Measurements from ENCODE around the gene SLC26A1. TPM values are rescaled to one million over a fixed set of nuclear protein-coding genes. Genes with fewer than 3 reads are reported as not detected.

The SLC26A1 gene
- total RNA-seq, 2 experiments from 2014 or later, result 0.45 TPM; not detected in 1

- peaks cover 33% of the 10 kb centered on the region for H3K27me3 Mint-ChIP-seq (ENCODE audit: low read depth)
- H3K9me3 Mint-ChIP-seq (ENCODE audit: insufficient read depth), result no peaks in the 10 kb centered on the region
- DNase-seq, result peak; percentile 46
- no peak overlapping the region for H3K27ac Mint-ChIP-seq
- H3K36me3 Mint-ChIP-seq (ENCODE audit: low read depth), result no peaks in the 10 kb centered on the region
- ChIA-PET POLR2A (no interaction called here), CTCF (no interaction called here)
- ATAC-seq, result peak; percentile 2
- peak overlapping the region; percentile 62 for H3K4me3 Mint-ChIP-seq
- H3K4me1 Mint-ChIP-seq (ENCODE audit: low read depth), result peaks cover 19% of the 10 kb centered on the region
These were observed 15.8 kb upstream of the SLC26A1 start for GRCh38 chr4:1008840-1009541.

- H3K36me3 Mint-ChIP-seq (ENCODE audit: low read depth), result no peaks in the 10 kb centered on the region
- no peak overlapping the region for H3K4me3 Mint-ChIP-seq
- CTCF ChIA-PET, result no interaction called here
- ATAC-seq (no peak), DNase-seq (no peak)
- peaks cover 14% of the 10 kb centered on the region for H3K4me1 Mint-ChIP-seq (ENCODE audit: low read depth)
- peaks cover 42% of the 10 kb centered on the region for H3K27me3 Mint-ChIP-seq (ENCODE audit: low read depth)
- no peaks in the 10 kb centered on the region for H3K9me3 Mint-ChIP-seq (ENCODE audit: insufficient read depth)
- no peak overlapping the region for H3K27ac Mint-ChIP-seq
- POLR2A ChIA-PET, result no interaction called here
These were observed 13.7 kb upstream of the SLC26A1 start for GRCh38 chr4:1006856-1007255.

GRCh38 chr4:1004557-1005485 is 11.6 kb upstream of the SLC26A1 start:
- Mint-ChIP-seq H3K9me3 (ENCODE audit: insufficient read depth) (no peaks in the 10 kb centered on the region), H3K4me3 (no peak overlapping the region), H3K4me1 (ENCODE audit: low read depth) (peaks cover 9% of the 10 kb centered on the region), H3K27ac (no peak overlapping the region), H3K27me3 (ENCODE audit: low read depth) (peaks cover 51% of the 10 kb centered on the region), H3K36me3 (ENCODE audit: low read depth) (no peaks in the 10 kb centered on the region)
- no peak for DNase-seq
- ChIA-PET CTCF (interaction anchor here (0.6 to 1.2 kb wide), 2 partner anchors 18 to 205 kb away, joined by 3 read pairs; partner anchors contain the start of gene IDUA), POLR2A (no interaction called here)
- ATAC-seq, result no peak

- CTCF ChIA-PET, result no interaction called here
These were observed 10.8 kb upstream of the SLC26A1 start for GRCh38 chr4:1004071-1004418.

GRCh38 chr4:1003271-1004070 is 10.3 kb upstream of the SLC26A1 start:
- Mint-ChIP-seq H3K9me3 (ENCODE audit: insufficient read depth) (no peaks in the 10 kb centered on the region), H3K36me3 (ENCODE audit: low read depth) (no peaks in the 10 kb centered on the region), H3K4me1 (ENCODE audit: low read depth) (peaks cover under 1% of the 10 kb centered on the region), H3K27me3 (ENCODE audit: low read depth) (peaks cover 51% of the 10 kb centered on the region), H3K27ac (no peak overlapping the region), H3K4me3 (no peak overlapping the region)
- ChIA-PET CTCF (no interaction called here), POLR2A (no interaction called here)
- DNase-seq (no peak), ATAC-seq (no peak)

More at GRCh38 chr4:1004071-1004418, 10.8 kb upstream of the SLC26A1 start:
- Mint-ChIP-seq H3K4me1 (ENCODE audit: low read depth) (peaks cover 6% of the 10 kb centered on the region), H3K4me3 (no peak overlapping the region), H3K36me3 (ENCODE audit: low read depth) (no peaks in the 10 kb centered on the region), H3K27me3 (ENCODE audit: low read depth) (peaks cover 53% of the 10 kb centered on the region), H3K27ac (no peak overlapping the region), H3K9me3 (ENCODE audit: insufficient read depth) (no peaks in the 10 kb centered on the region)
- ATAC-seq (no peak), DNase-seq (no peak)
- POLR2A ChIA-PET, result no interaction called here

GRCh38 chr4:1002631-1003251 is 9.5 kb upstream of the SLC26A1 start:
- ATAC-seq (no peak), DNase-seq (no peak)
- Mint-ChIP-seq H3K9me3 (ENCODE audit: insufficient read depth) (no peaks in the 10 kb centered on the region), H3K27me3 (ENCODE audit: low read depth) (peaks cover 50% of the 10 kb centered on the region), H3K4me3 (no peak overlapping the region), H3K36me3 (ENCODE audit: low read depth) (no peaks in the 10 kb centered on the region), H3K27ac (no peak overlapping the region), H3K4me1 (ENCODE audit: low read depth) (no peaks in the 10 kb centered on the region)
- CTCF ChIA-PET, result interaction anchor here (0.8 kb wide), 1 partner anchor 15 kb away, joined by 3 read pairs; no protein-coding TSS in a partner anchor
- POLR2A ChIA-PET, result no interaction called here

GRCh38 chr4:1002131-1002630 is 9.0 kb upstream of the SLC26A1 start:
- Mint-ChIP-seq H3K4me3 (no peak overlapping the region), H3K4me1 (ENCODE audit: low read depth) (no peaks in the 10 kb centered on the region), H3K36me3 (ENCODE audit: low read depth) (no peaks in the 10 kb centered on the region), H3K9me3 (ENCODE audit: insufficient read depth) (no peaks in the 10 kb centered on the region), H3K27me3 (ENCODE audit: low read depth) (peaks cover 46% of the 10 kb centered on the region), H3K27ac (no peak overlapping the region)
- DNase-seq (no peak), ATAC-seq (peak; percentile 28)
- POLR2A ChIA-PET, result no interaction called here
- CTCF ChIA-PET, result interaction anchor here (0.8 kb wide), 1 partner anchor 15 kb away, joined by 3 read pairs; no protein-coding TSS in a partner anchor

- no peaks in the 10 kb centered on the region for H3K9me3 Mint-ChIP-seq (ENCODE audit: insufficient read depth)
- H3K27me3 Mint-ChIP-seq (ENCODE audit: low read depth), result peaks cover 45% of the 10 kb centered on the region
- ATAC-seq, result no peak
- CTCF ChIA-PET, result interaction anchor here (0.8 kb wide), 1 partner anchor 14 kb away, joined by 3 read pairs; no protein-coding TSS in a partner anchor
- no peak overlapping the region for H3K4me3 Mint-ChIP-seq
- H3K27ac Mint-ChIP-seq, result no peak overlapping the region
- H3K4me1 Mint-ChIP-seq (ENCODE audit: low read depth), result no peaks in the 10 kb centered on the region
- POLR2A ChIA-PET, result no interaction called here
- no peak for DNase-seq
- no peaks in the 10 kb centered on the region for H3K36me3 Mint-ChIP-seq (ENCODE audit: low read depth)
These were observed 8.4 kb upstream of the SLC26A1 start for GRCh38 chr4:1001561-1002130.

GRCh38 chr4:1000686-1001260 is 7.6 kb upstream of the SLC26A1 start:
- Mint-ChIP-seq H3K9me3 (ENCODE audit: insufficient read depth) (no peaks in the 10 kb centered on the region), H3K27ac (no peak overlapping the region), H3K4me3 (no peak overlapping the region), H3K27me3 (ENCODE audit: low read depth) (peaks cover 41% of the 10 kb centered on the region), H3K36me3 (ENCODE audit: low read depth) (no peaks in the 10 kb centered on the region), H3K4me1 (ENCODE audit: low read depth) (no peaks in the 10 kb centered on the region)
- DNase-seq (no peak), ATAC-seq (no peak)
- CTCF ChIA-PET, result no interaction called here
- POLR2A ChIA-PET, result no interaction called here

- H3K27me3 Mint-ChIP-seq (ENCODE audit: low read depth), result peaks cover 41% of the 10 kb centered on the region
- H3K27ac Mint-ChIP-seq, result no peak overlapping the region
- H3K4me3 Mint-ChIP-seq, result no peak overlapping the region
- ChIA-PET POLR2A (no interaction called here), CTCF (no interaction called here)
- H3K9me3 Mint-ChIP-seq (ENCODE audit: insufficient read depth), result no peaks in the 10 kb centered on the region
- ATAC-seq, result no peak
- H3K4me1 Mint-ChIP-seq (ENCODE audit: low read depth), result no peaks in the 10 kb centered on the region
- H3K36me3 Mint-ChIP-seq (ENCODE audit: low read depth), result no peaks in the 10 kb centered on the region
- DNase-seq, result no peak
These were observed 6.8 kb upstream of the SLC26A1 start for GRCh38 chr4:999882-1000425.
